CD4-positive, alpha-beta T cell treated with Interleukin-12 subunit alpha and Interleukin-12 subunit beta, for 1 hour (primary cell): ENCODE data around the gene STK10.

ENCODE experiments used
- DNase-seq: peaks from one replicate; pipeline ENCODE4 v3.0.0-alpha.2; 2020

Gene STK10

DNA sequence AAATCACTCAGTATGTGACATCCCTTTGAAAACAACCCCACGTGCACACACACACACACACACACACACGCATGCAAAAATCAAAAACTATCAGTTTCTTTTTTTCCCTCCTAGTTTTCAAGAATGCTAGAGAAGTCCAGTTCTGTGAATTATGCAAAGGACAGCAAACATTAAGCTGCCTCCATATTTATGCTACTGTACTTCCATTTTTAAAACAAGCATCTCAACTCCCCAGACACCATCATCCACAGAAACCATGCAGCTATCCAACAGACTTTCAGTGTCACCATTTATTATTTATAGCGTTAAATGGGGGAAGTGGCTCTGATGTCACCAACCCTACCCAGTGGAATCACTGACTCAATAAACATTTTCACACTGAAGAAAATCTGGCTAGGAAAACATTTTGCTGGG, 183.2 kb downstream of the STK10 start:
- peak; percentile 33 for DNase-seq

DNA sequence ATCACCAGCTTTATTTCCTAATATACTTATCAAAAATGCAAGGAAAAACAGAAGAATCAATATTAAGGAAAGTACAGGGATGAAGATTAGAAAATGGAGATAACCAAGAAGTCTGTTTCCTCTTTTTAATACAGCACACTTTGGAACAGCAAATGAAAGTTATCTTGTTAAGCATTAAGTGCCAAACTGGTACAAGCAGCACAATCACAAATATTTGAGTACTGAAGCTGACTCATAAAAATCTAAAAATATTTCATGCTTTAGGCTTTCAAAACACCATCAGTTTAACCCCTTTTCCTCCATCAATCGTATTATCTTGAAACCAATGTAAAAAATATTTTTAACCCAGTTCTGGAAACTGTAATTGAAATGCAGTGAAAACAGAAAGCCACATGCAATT, 184.3 kb downstream of the STK10 start:
- no peak for DNase-seq

DNA sequence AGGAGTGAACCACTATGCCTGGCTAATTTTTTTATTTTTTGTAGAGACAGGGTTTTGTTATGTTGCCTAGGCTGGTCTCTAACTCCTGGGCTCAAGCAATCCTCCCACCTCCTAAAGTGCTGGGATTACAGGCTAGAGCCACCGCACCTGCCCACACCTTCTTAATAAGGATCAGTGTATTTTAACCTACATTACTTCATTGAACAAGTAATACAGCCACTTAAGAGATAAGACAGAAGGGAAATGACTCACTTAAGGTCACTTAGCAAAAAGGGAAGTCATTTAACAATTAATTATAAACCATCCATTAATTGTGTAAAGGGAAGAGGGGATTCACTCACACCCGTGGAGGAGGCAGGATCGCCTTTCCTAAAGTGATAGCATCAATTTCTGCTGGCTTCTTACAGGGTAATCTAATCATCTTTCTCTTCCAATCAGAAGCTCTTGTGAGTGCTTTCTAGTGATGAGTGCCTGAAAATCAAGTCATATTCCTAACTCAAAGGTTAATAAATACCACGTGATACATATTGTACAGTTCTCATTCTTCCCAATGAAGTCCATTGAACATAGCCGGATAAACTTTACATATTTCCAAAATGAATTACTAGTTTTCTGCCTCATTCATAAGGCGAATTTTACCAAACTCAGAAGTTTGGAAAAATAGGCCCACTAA, 185.0 kb downstream of the STK10 start:
- no peak for DNase-seq

DNA sequence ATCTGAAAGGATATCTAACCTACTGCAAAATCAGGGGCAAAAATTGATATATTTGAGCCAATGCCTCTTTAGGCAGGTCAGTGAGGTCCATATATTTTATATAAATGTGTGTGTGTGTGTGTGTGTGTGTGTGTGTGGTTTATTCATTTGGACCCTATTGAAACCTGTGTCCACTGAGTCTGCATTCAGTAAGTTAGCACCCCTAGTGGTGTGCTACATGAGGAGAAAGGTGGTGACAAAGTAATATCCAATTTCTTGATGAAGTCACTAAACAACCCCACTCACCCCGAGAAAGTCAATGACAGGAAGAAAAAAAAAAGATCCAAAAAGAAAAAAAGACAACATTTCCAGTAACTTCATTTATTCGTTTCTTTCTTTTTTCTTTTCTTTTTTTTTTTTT, 185.7 kb downstream of the STK10 start:
- peak; percentile 41 for DNase-seq

DNA sequence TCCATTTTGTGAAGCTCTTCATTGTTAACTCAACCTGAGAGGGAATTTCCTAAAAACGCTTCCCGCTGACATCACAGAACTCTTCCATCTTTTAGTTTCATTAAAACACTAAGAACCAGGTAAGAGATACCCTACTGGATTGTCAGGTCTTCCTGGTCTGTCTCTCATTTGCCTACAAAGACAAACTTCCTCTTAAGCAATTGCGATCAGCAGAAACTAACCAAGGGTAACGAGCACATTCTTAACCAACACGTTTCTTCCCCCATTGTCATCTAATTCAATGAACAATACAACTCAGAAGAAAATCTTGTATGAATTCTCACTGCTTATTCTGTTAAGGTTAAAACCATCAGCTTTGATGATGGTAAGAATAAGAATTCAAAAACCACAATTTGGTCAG, 188.1 kb downstream of the STK10 start:
- no peak for DNase-seq

DNA sequence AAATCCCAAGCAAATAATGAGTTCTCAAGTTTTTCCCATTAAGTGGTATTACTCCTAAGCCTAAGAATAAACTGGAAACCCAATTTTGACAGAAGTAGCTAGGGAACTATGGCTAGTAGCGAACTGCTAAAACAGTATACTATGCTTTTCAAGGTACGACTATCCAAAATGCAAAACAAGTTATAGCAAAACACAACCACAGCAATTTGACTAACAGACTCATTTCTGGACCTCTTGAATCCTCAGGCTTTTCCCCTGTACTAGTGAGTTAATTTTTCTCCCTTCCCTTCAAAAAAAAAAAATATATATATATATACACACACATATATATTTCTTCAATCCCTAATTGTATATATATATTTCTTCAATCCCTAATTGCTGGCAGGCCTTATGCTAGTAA, 188.9 kb downstream of the STK10 start:
- DNase-seq, result no peak

DNA sequence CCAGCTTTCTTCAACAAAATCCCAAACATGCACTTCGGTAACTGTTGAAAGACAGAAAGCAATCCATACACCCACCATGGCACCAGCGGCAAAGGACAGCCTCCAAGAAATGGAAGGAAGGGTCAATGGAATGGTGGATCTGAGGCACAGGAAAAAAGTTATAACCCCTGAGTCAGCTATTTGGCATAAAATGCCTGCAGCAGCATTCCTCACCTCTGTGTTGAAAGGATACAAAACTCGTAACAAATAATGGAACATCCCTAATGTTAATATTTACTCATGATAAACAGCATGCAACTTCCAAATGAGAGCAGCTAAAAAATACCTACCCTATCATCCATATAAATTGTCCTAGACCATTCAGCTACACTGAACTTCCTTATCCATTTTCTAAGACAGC, 191.0 kb downstream of the STK10 start:
- no peak for DNase-seq

DNA sequence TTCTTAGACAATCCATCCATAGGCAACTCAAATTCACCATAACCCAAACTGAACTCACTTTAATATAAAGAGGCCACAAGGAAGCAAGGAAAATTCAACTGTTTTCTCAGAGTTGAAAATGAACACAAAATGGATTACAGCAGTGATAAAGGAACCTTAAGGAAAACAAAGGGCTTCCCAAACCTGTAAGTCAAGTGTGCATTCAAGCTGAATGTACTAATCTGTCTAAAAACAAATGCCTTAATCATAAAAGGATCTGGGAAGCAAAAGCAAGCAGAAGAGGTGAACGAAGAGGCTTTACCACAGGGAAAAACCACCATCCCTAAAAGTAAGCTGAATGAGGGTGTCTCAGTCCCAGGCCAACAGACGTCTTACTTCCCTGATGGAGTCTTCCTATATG, 195.2 kb downstream of the STK10 start:
- DNase-seq, result no peak

DNA sequence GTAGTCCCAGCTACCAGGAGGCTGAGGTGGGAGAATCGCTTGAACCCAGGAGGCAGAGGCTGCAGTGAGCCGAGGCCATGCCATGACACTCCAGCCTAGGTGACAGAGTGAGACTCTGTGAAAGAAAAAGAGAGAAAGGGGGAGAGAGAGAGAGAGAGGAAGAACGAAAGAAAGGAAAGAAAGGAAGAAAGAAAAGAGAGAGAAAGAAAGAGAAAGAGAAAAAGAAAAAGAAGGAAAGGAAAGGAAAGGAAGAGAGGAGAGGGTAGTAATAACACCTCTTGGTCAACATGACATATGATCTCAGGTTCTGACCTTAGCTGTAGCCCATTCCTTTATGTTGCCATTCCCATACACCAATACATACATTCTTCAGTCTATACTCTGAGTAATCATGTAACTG, 195.7 kb downstream of the STK10 start:
- no peak for DNase-seq
